ENCODE data around the gene LSM14B. TPM values are rescaled to one million over a fixed set of nuclear protein-coding genes. Genes with fewer than 3 reads are reported as not detected.
"Not testable (repeated sequence)": the region's sequence is repeated elsewhere in the genome, so short reads cannot be mapped to it uniquely, and the experiment has no call there.

Gene LSM14B
- total RNA-seq, 1 experiment from 2014 or later, result 73.5 TPM

- H3K36me3 Mint-ChIP-seq, result peaks cover 15% of the 10 kb centered on the region
- no peak for DNase-seq (ENCODE audit: low spot score)
- no peak overlapping the region for H3K4me3 Mint-ChIP-seq
- CTCF ChIA-PET, result no interaction called here
- no peak for ATAC-seq
- no peaks in the 10 kb centered on the region for H3K4me1 Mint-ChIP-seq
- POLR2A ChIA-PET, result no interaction called here
- peaks cover 17% of the 10 kb centered on the region for H3K27me3 Mint-ChIP-seq (ENCODE audit: low read depth)
- H3K27ac Mint-ChIP-seq, result no peak overlapping the region
- no peak for TF ChIP-seq FOXP1 (CRISPR knock-in tag; IDR thresholded peaks at IDR 0.05; ENCODE audit: borderline replicate concordance)
- no peak for TF ChIP-seq ATF1 (CRISPR knock-in tag; IDR thresholded peaks at IDR 0.05)
- no peak for TF ChIP-seq HMGXB4 (CRISPR knock-in tag; IDR thresholded peaks at IDR 0.05)
- TF ChIP-seq NR3C1 (CRISPR knock-in tag; conservative IDR thresholded peaks at IDR 0.05; ENCODE audit: low read depth), result no peak
- no peak for TF ChIP-seq USF2 (CRISPR knock-in tag; IDR thresholded peaks at IDR 0.05)
- TF ChIP-seq GTF2I (CRISPR knock-in tag; conservative IDR thresholded peaks at IDR 0.05), result no peak
- TF ChIP-seq ZNF219 (CRISPR knock-in tag; IDR thresholded peaks at IDR 0.05; ENCODE audit: borderline replicate concordance), result no peak
- no peak for TF ChIP-seq CREM (CRISPR knock-in tag; IDR thresholded peaks at IDR 0.05)
- TF ChIP-seq ZNF263 (CRISPR knock-in tag; IDR thresholded peaks at IDR 0.05; ENCODE audit: low read depth), result no peak
- no peak for TF ChIP-seq AR (CRISPR knock-in tag; IDR thresholded peaks at IDR 0.05)
- TF ChIP-seq TEAD4 (CRISPR knock-in tag; IDR thresholded peaks at IDR 0.05), result no peak
- H3K9me3 Mint-ChIP-seq, result peaks cover 33% of the 10 kb centered on the region
These were observed 41.9 kb upstream of the LSM14B start for GRCh38 chr20:62080249-62080990.

- TF ChIP-seq CREM (CRISPR knock-in tag; IDR thresholded peaks at IDR 0.05) (no peak), E2F5 (CRISPR knock-in tag; IDR thresholded peaks at IDR 0.05) (no peak), AFF4 (CRISPR knock-in tag; IDR thresholded peaks at IDR 0.05; ENCODE audit: borderline replicate concordance) (no peak), MYBL2 (CRISPR knock-in tag; IDR thresholded peaks at IDR 0.05) (no peak), USF2 (CRISPR knock-in tag; IDR thresholded peaks at IDR 0.05) (no peak), ZBTB43 (CRISPR knock-in tag; IDR thresholded peaks at IDR 0.05) (no peak)
- Mint-ChIP-seq H3K27ac (no peak overlapping the region), H3K36me3 (peaks cover 2% of the 10 kb centered on the region; the same call in 1 of the 2 replicates), H3K9me3 (peaks cover 11% of the 10 kb centered on the region), H3K4me1 (no peaks in the 10 kb centered on the region), H3K27me3 (ENCODE audit: low read depth) (peaks cover under 1% of the 10 kb centered on the region), H3K4me3 (no peak overlapping the region)
- no peak for ATAC-seq
- no peak for DNase-seq (ENCODE audit: low spot score)
- POLR2A ChIA-PET, result no interaction called here
- CTCF ChIA-PET, result no interaction called here
These were observed 39.0 kb upstream of the LSM14B start for GRCh38 chr20:62083312-62083711.

GRCh38 chr20:62084224-62084623 is 38.1 kb upstream of the LSM14B start:
- CTCF ChIA-PET, POLR2A ChIA-PET, H3K27ac Mint-ChIP-seq: not testable (repeated sequence)

More at GRCh38 chr20:62084224-62084623, 38.1 kb upstream of the LSM14B start:
- not testable (repeated sequence) for H3K4me1 Mint-ChIP-seq; DNase-seq (ENCODE audit: low spot score); H3K9me3 Mint-ChIP-seq; ATAC-seq; H3K36me3 Mint-ChIP-seq; H3K27me3 Mint-ChIP-seq (ENCODE audit: low read depth); H3K4me3 Mint-ChIP-seq
